IPS-15b (cell line): Measurements from ENCODE around the gene PSD2.

Experiments
- H3K27me3 ChIP-seq: one replicate; pipeline ENCODE4 v1.6.1; 2013; ENCODE audit warnings: low read length; ENCODE audit not compliant: control insufficient read depth, insufficient read depth
- H3K36me3 ChIP-seq: one replicate; pipeline ENCODE4 v1.6.1; 2013; ENCODE audit warnings: low read length; ENCODE audit not compliant: control insufficient read depth, insufficient read depth
- H3K4me1 ChIP-seq: one replicate; pipeline ENCODE4 v1.6.1; 2013; ENCODE audit warnings: mild to moderate bottlenecking, low read length; ENCODE audit not compliant: control insufficient read depth, insufficient read depth
- H3K4me3 ChIP-seq: one replicate; pipeline ENCODE4 v1.5.1; 2013; ENCODE audit warnings: low read depth, low read length
- H3K9ac ChIP-seq: one replicate; pipeline ENCODE4 v1.6.1; 2013; ENCODE audit warnings: low read depth, mild to moderate bottlenecking, low read length
- H3K9me3 ChIP-seq: one replicate; pipeline ENCODE4 v1.6.1; 2013; ENCODE audit warnings: mild to moderate bottlenecking, low read length; ENCODE audit not compliant: control insufficient read depth, insufficient read depth

Gene PSD2

GRCh38 chr5:139847790-139848507, 52.3 kb downstream of the PSD2 start:
- H3K4me3 ChIP-seq: peak overlapping the region; percentile 54
- H3K9me3 ChIP-seq: no peaks in the 10 kb centered on the region
- no peaks in the 10 kb centered on the region for H3K36me3 ChIP-seq
- H3K27me3 ChIP-seq: peaks cover 54% of the 10 kb centered on the region
- H3K9ac ChIP-seq: no peak overlapping the region
- peaks cover 3% of the 10 kb centered on the region for H3K4me1 ChIP-seq

GRCh38 chr5:139848508-139849100, 53.0 kb downstream of the PSD2 start:
- peaks cover 54% of the 10 kb centered on the region for H3K27me3 ChIP-seq
- H3K9ac ChIP-seq: no peak overlapping the region
- H3K4me3 ChIP-seq: peak overlapping the region; percentile 54
- H3K9me3 ChIP-seq: no peaks in the 10 kb centered on the region
- no peaks in the 10 kb centered on the region for H3K36me3 ChIP-seq
- H3K4me1 ChIP-seq: peaks cover 3% of the 10 kb centered on the region

- no peak overlapping the region for H3K4me3 ChIP-seq
- H3K36me3 ChIP-seq: no peaks in the 10 kb centered on the region
- H3K27me3 ChIP-seq: peaks cover 51% of the 10 kb centered on the region
- H3K4me1 ChIP-seq: peaks cover 3% of the 10 kb centered on the region
- H3K9ac ChIP-seq: no peak overlapping the region
- H3K9me3 ChIP-seq: no peaks in the 10 kb centered on the region
Measured at GRCh38 chr5:139849501-139849900, 53.9 kb downstream of the PSD2 start.

GRCh38 chr5:139849942-139850341, 54.3 kb downstream of the PSD2 start:
- peaks cover 3% of the 10 kb centered on the region for H3K4me1 ChIP-seq
- no peaks in the 10 kb centered on the region for H3K36me3 ChIP-seq
- H3K9ac ChIP-seq: no peak overlapping the region
- H3K9me3 ChIP-seq: no peaks in the 10 kb centered on the region
- H3K4me3 ChIP-seq: no peak overlapping the region
- peaks cover 47% of the 10 kb centered on the region for H3K27me3 ChIP-seq

- peaks cover 41% of the 10 kb centered on the region for H3K27me3 ChIP-seq
Measured at GRCh38 chr5:139850423-139851016, 54.9 kb downstream of the PSD2 start.

GRCh38 chr5:139851558-139851957, 56.0 kb downstream of the PSD2 start:
- Histone ChIP-seq H3K4me3 (no peak overlapping the region), H3K36me3 (no peaks in the 10 kb centered on the region), H3K9me3 (no peaks in the 10 kb centered on the region), H3K4me1 (peaks cover 3% of the 10 kb centered on the region), H3K9ac (no peak overlapping the region), H3K27me3 (peaks cover 32% of the 10 kb centered on the region)

More at GRCh38 chr5:139850423-139851016, 54.9 kb downstream of the PSD2 start:
- Histone ChIP-seq H3K4me1 (peaks cover 3% of the 10 kb centered on the region), H3K9ac (no peak overlapping the region), H3K36me3 (no peaks in the 10 kb centered on the region), H3K9me3 (no peaks in the 10 kb centered on the region), H3K4me3 (no peak overlapping the region)

GRCh38 chr5:139852696-139853095, 57.1 kb downstream of the PSD2 start:
- Histone ChIP-seq H3K9ac (no peak overlapping the region), H3K27me3 (peaks cover 23% of the 10 kb centered on the region), H3K4me3 (no peak overlapping the region), H3K4me1 (peaks cover 3% of the 10 kb centered on the region), H3K9me3 (no peaks in the 10 kb centered on the region), H3K36me3 (no peaks in the 10 kb centered on the region)

- Histone ChIP-seq H3K9me3 (no peaks in the 10 kb centered on the region), H3K9ac (no peak overlapping the region), H3K27me3 (peaks cover 18% of the 10 kb centered on the region), H3K4me1 (no peaks in the 10 kb centered on the region), H3K4me3 (no peak overlapping the region), H3K36me3 (no peaks in the 10 kb centered on the region)
Measured at GRCh38 chr5:139854029-139854605, 58.5 kb downstream of the PSD2 start.

- no peaks in the 10 kb centered on the region for H3K4me1 ChIP-seq
- no peaks in the 10 kb centered on the region for H3K9me3 ChIP-seq
- H3K36me3 ChIP-seq: no peaks in the 10 kb centered on the region
- H3K27me3 ChIP-seq: peaks cover 10% of the 10 kb centered on the region
- no peak overlapping the region for H3K9ac ChIP-seq
- H3K4me3 ChIP-seq: no peak overlapping the region
Measured at GRCh38 chr5:139854953-139855352, 59.3 kb downstream of the PSD2 start.

GRCh38 chr5:139855451-139855850, 59.8 kb downstream of the PSD2 start:
- H3K9ac ChIP-seq: no peak overlapping the region
- H3K36me3 ChIP-seq: no peaks in the 10 kb centered on the region
- peaks cover 5% of the 10 kb centered on the region for H3K27me3 ChIP-seq
- H3K9me3 ChIP-seq: no peaks in the 10 kb centered on the region
- no peak overlapping the region for H3K4me3 ChIP-seq
- no peaks in the 10 kb centered on the region for H3K4me1 ChIP-seq

- Histone ChIP-seq H3K4me1 (no peaks in the 10 kb centered on the region), H3K27me3 (peaks cover 2% of the 10 kb centered on the region), H3K9ac (no peak overlapping the region), H3K9me3 (no peaks in the 10 kb centered on the region), H3K36me3 (no peaks in the 10 kb centered on the region), H3K4me3 (no peak overlapping the region)
Measured at GRCh38 chr5:139855946-139856540, 60.4 kb downstream of the PSD2 start.
